Endothelial cell of umbilical vein (primary cell): ENCODE data around the gene MGAT4B. TPM values are rescaled to one million over a fixed set of nuclear protein-coding genes. Genes with fewer than 3 reads are reported as not detected.

ENCODE experiments used
- BruUV-seq: library from RNA; stranded (reverse); fragments of 400-500 nt; replicated peaks from 2 replicates; lab custom pipeline; 2021; lab: Mats Ljungman, UMichigan
- CTCF ChIA-PET: fragments of 300-600, 350-600 bp; sonication (Branson Sonifier 250); formaldehyde crosslinking; loops from one replicate; lab custom pipeline; 2021; ENCODE audit warnings: antibody characterized with exemption, inconsistent platforms; lab: Charles Lee
- POLR2A ChIA-PET: fragments of 300-600, 350-600 bp; sonication (Branson Sonifier 250); formaldehyde crosslinking; loops from one replicate; lab custom pipeline; 2021; ENCODE audit warnings: antibody characterized with exemption, inconsistent platforms; lab: Charles Lee
- DNase-seq: peaks from one replicate; pipeline ENCODE4 v3.0.0-alpha.2; 2011; ENCODE audit warnings: low read depth, low spot score
- FAIRE-seq: peaks from 2 replicates; lab custom pipeline; 2011; peaks lifted over from hg19 to GRCh38; lab: Jason Lieb, UNC
- H2AFZ ChIP-seq: 2 replicates; pipeline ENCODE4 v1.6.0; 2012; ENCODE audit warnings: low read depth, low read length, control low read depth, inconsistent platforms
- H3K27ac ChIP-seq: 2 replicates; pipeline ENCODE4 v1.5.1; 2011; ENCODE audit warnings: low read depth, mild to moderate bottlenecking, control low read depth, low read length, moderate library complexity; ENCODE audit not compliant: insufficient read depth
- H3K27me3 ChIP-seq, 2 experiments: 2 replicates each; pipeline versions ENCODE4 v1.6.0 to v1.6.1; 2011; ENCODE audit warnings: low read length in 2 of 2, mixed read lengths in 1 of 2; ENCODE audit not compliant: control insufficient read depth in 2 of 2, insufficient read depth in 2 of 2
- H3K36me3 ChIP-seq, 2 experiments: 2 replicates in 1 of 2; 3 replicates in 1 of 2; pipeline ENCODE4 v1.5.1; 2011; ENCODE audit warnings: low read length in 2 of 2, mild to moderate bottlenecking in 1 of 2, moderate library complexity in 1 of 2; ENCODE audit not compliant: control insufficient read depth in 2 of 2, insufficient read depth in 2 of 2; ENCODE audit errors: extremely low read depth in 1 of 2
- H3K4me1 ChIP-seq: 3 replicates; pipeline ENCODE4 v1.5.1; 2011; ENCODE audit warnings: mild to moderate bottlenecking, low read length; ENCODE audit not compliant: control insufficient read depth, insufficient read depth; ENCODE audit errors: extremely low read depth
- H3K4me2 ChIP-seq: 2 replicates; pipeline ENCODE4 v1.6.1; 2011; ENCODE audit warnings: low read length, control low read depth, mixed read lengths; ENCODE audit not compliant: insufficient read depth
- H3K4me3 ChIP-seq, 3 experiments: fragments of 200-600 bp in 1 of 3; sonication (generic), shearing (Covaris generic) in 1 of 3; replicated peaks in 1 of 3; 2 replicates each; pipeline ENCODE4 v1.5.1; 2011 to 2016; ENCODE audit warnings: control low read depth in 3 of 3, low read length in 3 of 3, mild to moderate bottlenecking in 2 of 3, inconsistent platforms in 1 of 3, low read depth in 1 of 3, moderate library complexity in 1 of 3; ENCODE audit not compliant: insufficient read depth in 1 of 3
- H3K79me2 ChIP-seq: 2 replicates; pipeline ENCODE4 v1.6.0; 2012; ENCODE audit warnings: low read length, inconsistent platforms; ENCODE audit not compliant: control insufficient read depth, insufficient read depth
- H3K9ac ChIP-seq: replicated peaks from 2 replicates; pipeline ENCODE3; 2011; ENCODE audit warnings: low read length, control low read depth; ENCODE audit not compliant: insufficient read depth; ENCODE audit errors: extremely low read depth
- H3K9me1 ChIP-seq: replicated peaks from 3 replicates; pipeline ENCODE4 v1.6.0; 2011; ENCODE audit warnings: mild to moderate bottlenecking, low read length; ENCODE audit not compliant: control insufficient read depth, insufficient read depth; ENCODE audit errors: extremely low read depth
- H3K9me3 ChIP-seq: replicated peaks from 2 replicates; pipeline ENCODE4 v1.5.1; 2012; ENCODE audit warnings: low read length, inconsistent platforms; ENCODE audit not compliant: control insufficient read depth, insufficient read depth
- H4K20me1 ChIP-seq: replicated peaks from 2 replicates; pipeline ENCODE3; 2011; ENCODE audit warnings: mild to moderate bottlenecking, low read length; ENCODE audit not compliant: control insufficient read depth, insufficient read depth; ENCODE audit errors: extremely low read depth
- EZH2 ChIP-seq: IDR thresholded peaks from 2 replicates; pipeline ENCODE4 v1.6.1; 2012; ENCODE audit warnings: borderline replicate concordance, low read depth, mild to moderate bottlenecking, moderate library complexity, low read length, inconsistent platforms; ENCODE audit not compliant: severe bottlenecking
- FOS ChIP-seq: IDR thresholded peaks from 2 replicates; pipeline ENCODE4 v1.6.1; 2011; ENCODE audit warnings: mild to moderate bottlenecking, low read length, moderate library complexity, borderline replicate concordance; ENCODE audit not compliant: insufficient read depth
- GATA2 ChIP-seq: IDR thresholded peaks from 2 replicates; pipeline ENCODE4 v1.7.0; 2011; ENCODE audit warnings: low read depth, mild to moderate bottlenecking, moderate library complexity, mixed read lengths, low read length; ENCODE audit not compliant: insufficient read length, insufficient read depth
- JUN ChIP-seq: IDR thresholded peaks from 2 replicates; pipeline ENCODE4 v1.6.1; 2011; ENCODE audit warnings: borderline replicate concordance, low read depth; ENCODE audit not compliant: insufficient read length, insufficient read depth
- MYC ChIP-seq: IDR thresholded peaks from one replicate; pipeline ENCODE4 v1.6.1; 2011; ENCODE audit warnings: mild to moderate bottlenecking, low read depth, low read length
- POLR2A ChIP-seq: IDR thresholded peaks from 2 replicates; pipeline ENCODE4 v1.6.1; 2012; ENCODE audit warnings: low read depth, mild to moderate bottlenecking, control low read depth, low read length
- POLR2AphosphoS5 ChIP-seq: IDR thresholded peaks from 2 replicates; pipeline ENCODE4 v1.6.1; 2012; ENCODE audit warnings: low read depth, mild to moderate bottlenecking, control low read depth, low read length, moderate library complexity; ENCODE audit not compliant: insufficient read depth
- dilution Hi-C: fragments of 300-500 bp; cut with MboI; formaldehyde crosslinking; loops from one replicate; pipeline ENCODE4 v1.15.0; 2019; ENCODE audit warnings: low sequenced_read_pairs; ENCODE audit not compliant: extremely low pct_ligation_motif_present
- intact Hi-C: fragments of 100-400 bp; cut with micrococcal nuclease; formaldehyde crosslinking; loops from one replicate; pipeline ENCODE4 v1.10.0; 2022
- polyA plus RNA-seq, 4 experiments: library from polyadenylated mRNA; depleted of rRNA in 3 of 4; stranded (reverse) in 3 of 4; unstranded in 1 of 4; fragments of >200 nt; gene quantifications; 2 replicates each; pipeline versions ENCODE4 v1.2.1 to v1.2.3, GENCODE V29; 2011 to 2012; ENCODE audit warnings: missing spikeins in 1 of 4
- total RNA-seq: library from RNA; stranded (reverse); gene quantifications from 2 replicates; pipeline ENCODE4 v1.2.3, GENCODE V29; 2021
- TF ChIP-seq, protein P1 (sequence below): IDR thresholded peaks from 2 replicates; pipeline ENCODE4 v1.6.1; 2011; ENCODE audit not compliant: insufficient read depth, insufficient read length
- TF ChIP-seq, protein P2 (sequence below), 2 donors: IDR thresholded peaks; 1 replicate in 1 of 2; 2 replicates in 1 of 2; pipeline ENCODE4 v1.5.1; 2011; ENCODE audit warnings: low read length in 2 of 2, mild to moderate bottlenecking in 2 of 2, moderate library complexity in 2 of 2, control low read depth in 1 of 2, inconsistent platforms in 1 of 2, low read depth in 1 of 2; ENCODE audit not compliant: insufficient read depth in 1 of 2; ENCODE audit errors: extremely low read depth in 1 of 2

MGAT4B gene
- total and polyA plus RNA-seq, 2 donors (not counting 3 experiments of a cell fraction or from before 2014, with no cell fraction given) = 243 TPM

DNA sequence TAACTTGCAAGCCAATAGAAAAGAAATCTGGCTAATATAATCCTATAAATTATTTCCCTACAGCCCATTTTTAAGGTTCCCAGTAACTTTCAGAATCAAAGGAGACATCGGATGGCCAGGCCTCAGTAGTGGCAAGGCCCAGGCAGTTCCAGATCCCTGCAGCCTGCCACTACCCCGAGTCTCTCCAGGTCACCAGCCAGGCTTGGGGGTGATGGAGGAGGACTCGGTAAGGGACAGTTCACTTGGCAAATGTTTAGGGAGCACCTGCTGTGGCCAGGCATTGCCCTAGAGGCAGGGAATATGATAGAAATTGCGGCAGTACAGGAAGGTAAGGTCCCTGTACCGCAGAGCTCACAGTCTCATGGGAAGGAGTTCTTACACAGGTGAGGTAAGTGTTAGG, 28.1 kb downstream of the MGAT4B start:
- ChIA-PET CTCF (interaction anchor here (4.8 kb wide), 1 partner anchor 15 kb away, joined by 22 read pairs; no protein-coding TSS in a partner anchor), POLR2A (no interaction called here)
- Histone ChIP-seq H2AFZ (no peak overlapping the region), H4K20me1 (no peaks in the 10 kb centered on the region), H3K4me3 (no peak overlapping the region), H3K27me3 (no peaks in the 10 kb centered on the region), H3K4me2 (no peak overlapping the region), H3K9ac (no peak overlapping the region), H3K79me2 (no peaks in the 10 kb centered on the region), H3K4me1 (peaks cover 14% of the 10 kb centered on the region), H3K36me3 (peaks cover 3 to 20% of the 10 kb centered on the region in 2 experiments), H3K9me3 (no peaks in the 10 kb centered on the region), H3K9me1 (no peaks in the 10 kb centered on the region), H3K27ac (no peak overlapping the region)
- intact Hi-C loops (no loop called here), dilution Hi-C loops (no loop called here)
- no peak for DNase-seq
- BruUV-seq = no TSS peak
- TF ChIP-seq GATA2 = no peak
- no peak for TF ChIP-seq MYC
- no peak for TF ChIP-seq POLR2A
- TF ChIP-seq, protein P1, sequence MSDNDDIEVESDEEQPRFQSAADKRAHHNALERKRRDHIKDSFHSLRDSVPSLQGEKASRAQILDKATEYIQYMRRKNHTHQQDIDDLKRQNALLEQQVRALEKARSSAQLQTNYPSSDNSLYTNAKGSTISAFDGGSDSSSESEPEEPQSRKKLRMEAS = no peak
- no peak for TF ChIP-seq EZH2
- TF ChIP-seq, protein P2, sequence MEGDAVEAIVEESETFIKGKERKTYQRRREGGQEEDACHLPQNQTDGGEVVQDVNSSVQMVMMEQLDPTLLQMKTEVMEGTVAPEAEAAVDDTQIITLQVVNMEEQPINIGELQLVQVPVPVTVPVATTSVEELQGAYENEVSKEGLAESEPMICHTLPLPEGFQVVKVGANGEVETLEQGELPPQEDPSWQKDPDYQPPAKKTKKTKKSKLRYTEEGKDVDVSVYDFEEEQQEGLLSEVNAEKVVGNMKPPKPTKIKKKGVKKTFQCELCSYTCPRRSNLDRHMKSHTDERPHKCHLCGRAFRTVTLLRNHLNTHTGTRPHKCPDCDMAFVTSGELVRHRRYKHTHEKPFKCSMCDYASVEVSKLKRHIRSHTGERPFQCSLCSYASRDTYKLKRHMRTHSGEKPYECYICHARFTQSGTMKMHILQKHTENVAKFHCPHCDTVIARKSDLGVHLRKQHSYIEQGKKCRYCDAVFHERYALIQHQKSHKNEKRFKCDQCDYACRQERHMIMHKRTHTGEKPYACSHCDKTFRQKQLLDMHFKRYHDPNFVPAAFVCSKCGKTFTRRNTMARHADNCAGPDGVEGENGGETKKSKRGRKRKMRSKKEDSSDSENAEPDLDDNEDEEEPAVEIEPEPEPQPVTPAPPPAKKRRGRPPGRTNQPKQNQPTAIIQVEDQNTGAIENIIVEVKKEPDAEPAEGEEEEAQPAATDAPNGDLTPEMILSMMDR (IDR thresholded peaks at IDR 0.05; ENCODE audit: extremely low read depth in 1 of 2, insufficient read depth in 1 of 2, low read depth in 1 of 2, low read length in 2 of 2) = no peak
- no peak for TF ChIP-seq JUN
- no peak for TF ChIP-seq POLR2AphosphoS5
- no peak for TF ChIP-seq FOS
- no peak for FAIRE-seq
